Measurements from ENCODE around the gene AUTS2.

DNA sequence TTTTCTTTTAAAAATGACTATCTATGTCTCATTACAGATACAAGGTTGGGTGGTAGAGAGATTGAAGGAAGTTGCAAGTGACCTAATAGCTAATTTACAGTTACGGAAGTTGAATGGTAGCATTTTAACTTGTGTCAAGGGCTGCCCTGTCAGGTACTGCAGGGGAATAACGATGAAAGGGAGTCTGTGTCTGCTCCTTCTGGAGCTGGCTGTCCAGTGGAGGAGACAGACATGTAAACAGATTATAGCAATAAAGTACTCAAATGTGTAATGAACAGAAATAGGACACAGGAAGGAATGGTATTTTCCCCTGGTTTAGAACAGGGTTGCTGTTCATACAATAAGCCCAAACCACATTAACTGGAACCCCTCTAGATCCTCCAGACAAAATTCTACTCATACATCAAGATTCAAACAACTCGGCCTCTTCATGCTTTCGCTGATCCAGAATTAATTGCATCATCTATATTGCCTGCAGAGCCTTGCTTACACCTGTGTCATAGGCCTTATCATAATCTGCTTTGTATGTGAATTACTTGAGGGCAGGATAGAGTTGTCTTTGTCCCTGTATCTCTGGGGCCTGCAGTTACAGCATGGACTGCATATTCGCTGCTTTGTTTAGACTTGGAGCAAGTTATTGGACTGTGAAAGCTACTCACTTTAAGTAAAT, 42.8 kb downstream of the AUTS2 start:
- TF ChIP-seq, protein P1, sequence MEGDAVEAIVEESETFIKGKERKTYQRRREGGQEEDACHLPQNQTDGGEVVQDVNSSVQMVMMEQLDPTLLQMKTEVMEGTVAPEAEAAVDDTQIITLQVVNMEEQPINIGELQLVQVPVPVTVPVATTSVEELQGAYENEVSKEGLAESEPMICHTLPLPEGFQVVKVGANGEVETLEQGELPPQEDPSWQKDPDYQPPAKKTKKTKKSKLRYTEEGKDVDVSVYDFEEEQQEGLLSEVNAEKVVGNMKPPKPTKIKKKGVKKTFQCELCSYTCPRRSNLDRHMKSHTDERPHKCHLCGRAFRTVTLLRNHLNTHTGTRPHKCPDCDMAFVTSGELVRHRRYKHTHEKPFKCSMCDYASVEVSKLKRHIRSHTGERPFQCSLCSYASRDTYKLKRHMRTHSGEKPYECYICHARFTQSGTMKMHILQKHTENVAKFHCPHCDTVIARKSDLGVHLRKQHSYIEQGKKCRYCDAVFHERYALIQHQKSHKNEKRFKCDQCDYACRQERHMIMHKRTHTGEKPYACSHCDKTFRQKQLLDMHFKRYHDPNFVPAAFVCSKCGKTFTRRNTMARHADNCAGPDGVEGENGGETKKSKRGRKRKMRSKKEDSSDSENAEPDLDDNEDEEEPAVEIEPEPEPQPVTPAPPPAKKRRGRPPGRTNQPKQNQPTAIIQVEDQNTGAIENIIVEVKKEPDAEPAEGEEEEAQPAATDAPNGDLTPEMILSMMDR (IDR thresholded peaks at IDR 0.05 in 2 of 3, conservative IDR thresholded peaks at IDR 0.05 in 1 of 3; ENCODE audit: control insufficient read depth in 2 of 3, extremely low read depth in 1 of 3, insufficient read depth in 1 of 3, low read depth in 3 of 3, low read length in 3 of 3), result no peak
- no peak for TF ChIP-seq CBX5 (IDR thresholded peaks at IDR 0.05; ENCODE audit: low read depth)
- TF ChIP-seq EZH2 (IDR thresholded peaks at IDR 0.05; ENCODE audit: borderline replicate concordance, control insufficient read depth, low read depth, low read length), result no peak
- no peak for TF ChIP-seq POLR2AphosphoS5 (IDR thresholded peaks at IDR 0.05; ENCODE audit: low read length)
- TF ChIP-seq ZBTB33 (IDR thresholded peaks at IDR 0.05), result no peak
- TF ChIP-seq HDAC2 (IDR thresholded peaks at IDR 0.05), result no peak
- TF ChIP-seq POLR2A (IDR thresholded peaks at IDR 0.05; ENCODE audit: low read depth, low read length), result no peak
- TF ChIP-seq RB1 (IDR thresholded peaks at IDR 0.05; ENCODE audit: borderline replicate concordance), result no peak
- no peak for TF ChIP-seq EED (IDR thresholded peaks at IDR 0.05; ENCODE audit: low read depth)
- no peak for TF ChIP-seq BCL11A (IDR thresholded peaks at IDR 0.05; ENCODE audit: low read depth, low read length)

Data from GM12878 (cell line).